Measurements from ENCODE around the gene FLNB. TPM values are rescaled to one million over a fixed set of nuclear protein-coding genes. Genes with fewer than 3 reads are reported as not detected.

Gene FLNB
- total RNA-seq, 1 experiment from 2014 or later: 580 TPM

DNA sequence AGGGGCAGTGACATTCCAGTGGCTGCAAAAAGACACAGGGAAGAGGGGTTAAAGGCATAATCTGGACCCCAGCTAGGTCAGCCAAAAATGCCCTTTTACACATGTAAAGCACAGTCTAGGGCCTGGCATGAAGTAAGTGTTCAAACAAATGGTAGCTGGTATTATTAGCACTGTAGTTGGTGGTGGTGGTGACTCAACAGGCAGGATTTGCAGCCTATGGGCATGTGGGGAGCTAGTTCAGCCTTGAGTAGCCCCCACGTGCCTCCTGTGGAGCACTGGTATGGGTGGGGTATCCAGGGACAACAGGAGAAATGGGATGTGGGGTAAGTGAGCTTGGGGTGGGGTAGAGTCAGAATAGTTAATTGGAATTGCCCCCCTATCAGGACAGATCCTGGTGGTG lies 175.0 kb downstream of the FLNB start:
- no peak overlapping the region for H3K27ac Mint-ChIP-seq (ENCODE audit: low read depth, unreplicated experiment)
- TF ChIP-seq, protein P1, sequence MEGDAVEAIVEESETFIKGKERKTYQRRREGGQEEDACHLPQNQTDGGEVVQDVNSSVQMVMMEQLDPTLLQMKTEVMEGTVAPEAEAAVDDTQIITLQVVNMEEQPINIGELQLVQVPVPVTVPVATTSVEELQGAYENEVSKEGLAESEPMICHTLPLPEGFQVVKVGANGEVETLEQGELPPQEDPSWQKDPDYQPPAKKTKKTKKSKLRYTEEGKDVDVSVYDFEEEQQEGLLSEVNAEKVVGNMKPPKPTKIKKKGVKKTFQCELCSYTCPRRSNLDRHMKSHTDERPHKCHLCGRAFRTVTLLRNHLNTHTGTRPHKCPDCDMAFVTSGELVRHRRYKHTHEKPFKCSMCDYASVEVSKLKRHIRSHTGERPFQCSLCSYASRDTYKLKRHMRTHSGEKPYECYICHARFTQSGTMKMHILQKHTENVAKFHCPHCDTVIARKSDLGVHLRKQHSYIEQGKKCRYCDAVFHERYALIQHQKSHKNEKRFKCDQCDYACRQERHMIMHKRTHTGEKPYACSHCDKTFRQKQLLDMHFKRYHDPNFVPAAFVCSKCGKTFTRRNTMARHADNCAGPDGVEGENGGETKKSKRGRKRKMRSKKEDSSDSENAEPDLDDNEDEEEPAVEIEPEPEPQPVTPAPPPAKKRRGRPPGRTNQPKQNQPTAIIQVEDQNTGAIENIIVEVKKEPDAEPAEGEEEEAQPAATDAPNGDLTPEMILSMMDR (IDR thresholded peaks at IDR 0.05; ENCODE audit: unreplicated experiment): no peak
- ChIA-PET POLR2A (interaction anchor here (0.6 to 1.6 kb wide), 5 partner anchors 24 to 817 kb away, joined by 3 to 8 read pairs (median 4); partner anchors contain the start of genes HTD2 and RPP14), CTCF (interaction anchor here (1.1 to 10.3 kb wide), 4 partner anchors 8 to 124 kb away, joined by 3 to 254 read pairs (median 10); partner anchors contain the start of genes HTD2 and RPP14)
- peaks cover 14% of the 10 kb centered on the region for H3K4me1 Mint-ChIP-seq (ENCODE audit: insufficient read depth, unreplicated experiment)
- no peak for DNase-seq (ENCODE audit: unreplicated experiment)
- BruUV-seq (replicated peaks): no TSS peak
- no peaks in the 10 kb centered on the region for H3K9me3 Mint-ChIP-seq (ENCODE audit: unreplicated experiment)
- intact Hi-C loops (cut with micrococcal nuclease): no loop called here
- H3K27me3 Mint-ChIP-seq (ENCODE audit: insufficient read depth, unreplicated experiment): no peaks in the 10 kb centered on the region
- no peaks in the 10 kb centered on the region for H3K36me3 Mint-ChIP-seq (ENCODE audit: insufficient read depth, unreplicated experiment)
- no peak overlapping the region for H3K4me3 Mint-ChIP-seq (ENCODE audit: unreplicated experiment)

- BruUV-seq (replicated peaks): no TSS peak
- peaks cover 15% of the 10 kb centered on the region for H3K4me1 Mint-ChIP-seq (ENCODE audit: insufficient read depth, unreplicated experiment)
- no peak for DNase-seq (ENCODE audit: unreplicated experiment)
- no peaks in the 10 kb centered on the region for H3K9me3 Mint-ChIP-seq (ENCODE audit: unreplicated experiment)
- no peak overlapping the region for H3K4me3 Mint-ChIP-seq (ENCODE audit: unreplicated experiment)
- POLR2A ChIA-PET: interaction anchor here (0.6 to 1.6 kb wide), 3 partner anchors 23 to 124 kb away, joined by 3 to 8 read pairs (median 3); partner anchors contain the start of genes HTD2 and RPP14
- CTCF ChIA-PET: interaction anchor here (0.6 to 10.3 kb wide), 7 partner anchors 8 to 766 kb away, joined by 3 to 254 read pairs (median 6); partner anchors contain the start of genes HTD2 and RPP14
- H3K36me3 Mint-ChIP-seq (ENCODE audit: insufficient read depth, unreplicated experiment): no peaks in the 10 kb centered on the region
- TF ChIP-seq, protein P1 (IDR thresholded peaks at IDR 0.05; ENCODE audit: unreplicated experiment): no peak
- H3K27ac Mint-ChIP-seq (ENCODE audit: low read depth, unreplicated experiment): no peak overlapping the region
- intact Hi-C loops (cut with micrococcal nuclease): no loop called here
- H3K27me3 Mint-ChIP-seq (ENCODE audit: insufficient read depth, unreplicated experiment): no peaks in the 10 kb centered on the region
These were observed 175.7 kb downstream of the FLNB start for GRCh38 chr3:58183891-58184290.

GRCh38 chr3:58184309-58184981 lies 176.2 kb downstream of the FLNB start:
- POLR2A ChIA-PET: interaction anchor here (0.7 to 1.6 kb wide), 2 partner anchors 67 to 122 kb away, joined by 3 to 8 read pairs; partner anchors contain the start of genes HTD2 and RPP14
- peaks cover 15% of the 10 kb centered on the region for H3K4me1 Mint-ChIP-seq (ENCODE audit: insufficient read depth, unreplicated experiment)

DNA sequence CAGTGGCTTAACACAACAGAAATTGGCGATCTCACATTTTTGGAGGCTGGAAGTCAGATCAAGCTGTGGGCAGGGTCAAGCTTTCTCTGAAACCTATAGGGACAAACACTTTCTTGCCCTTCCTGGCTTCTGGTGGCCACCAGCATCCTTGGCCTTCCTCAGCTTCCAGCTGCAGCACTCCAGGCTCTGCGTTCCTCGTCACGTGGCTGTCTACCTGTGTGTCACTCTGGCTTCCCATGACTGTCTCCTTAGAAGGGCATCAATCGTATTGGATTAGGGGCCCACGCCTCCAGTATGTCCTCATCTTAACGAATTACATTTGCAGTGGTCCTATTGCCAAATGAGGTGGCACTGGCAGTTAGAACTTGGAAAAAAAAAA lies 176.7 kb downstream of the FLNB start:
- TF ChIP-seq, protein P1 (IDR thresholded peaks at IDR 0.05; ENCODE audit: unreplicated experiment): no peak
- intact Hi-C loops (cut with micrococcal nuclease): loop anchor here (5.0 kb wide), 1 partner anchor 227 kb away; no protein-coding TSS in a partner anchor
- H3K36me3 Mint-ChIP-seq (ENCODE audit: insufficient read depth, unreplicated experiment): no peaks in the 10 kb centered on the region
- peaks cover 15% of the 10 kb centered on the region for H3K4me1 Mint-ChIP-seq (ENCODE audit: insufficient read depth, unreplicated experiment)
- no peak for DNase-seq (ENCODE audit: unreplicated experiment)
- POLR2A ChIA-PET: interaction anchor here (0.7 to 4.4 kb wide), 2 partner anchors 67 to 116 kb away, joined by 3 to 71 read pairs; no protein-coding TSS in a partner anchor
- CTCF ChIA-PET: interaction anchor here (0.7 to 10.3 kb wide), 5 partner anchors 28 to 121 kb away, joined by 3 to 254 read pairs (median 4); partner anchors contain the start of genes HTD2 and RPP14
- no peak overlapping the region for H3K4me3 Mint-ChIP-seq (ENCODE audit: unreplicated experiment)
- no peaks in the 10 kb centered on the region for H3K27me3 Mint-ChIP-seq (ENCODE audit: insufficient read depth, unreplicated experiment)
- H3K27ac Mint-ChIP-seq (ENCODE audit: low read depth, unreplicated experiment): no peak overlapping the region
- no TSS peak for BruUV-seq (replicated peaks)
- no peaks in the 10 kb centered on the region for H3K9me3 Mint-ChIP-seq (ENCODE audit: unreplicated experiment)

More at GRCh38 chr3:58184309-58184981, 176.2 kb downstream of the FLNB start:
- H3K27me3 Mint-ChIP-seq (ENCODE audit: insufficient read depth, unreplicated experiment): no peaks in the 10 kb centered on the region
- H3K9me3 Mint-ChIP-seq (ENCODE audit: unreplicated experiment): no peaks in the 10 kb centered on the region
- DNase-seq (ENCODE audit: unreplicated experiment): no peak
- H3K4me3 Mint-ChIP-seq (ENCODE audit: unreplicated experiment): no peak overlapping the region
- no peak overlapping the region for H3K27ac Mint-ChIP-seq (ENCODE audit: low read depth, unreplicated experiment)
- intact Hi-C loops (cut with micrococcal nuclease): no loop called here
- no TSS peak for BruUV-seq (replicated peaks)
- TF ChIP-seq, protein P1 (IDR thresholded peaks at IDR 0.05; ENCODE audit: unreplicated experiment): no peak
- CTCF ChIA-PET: interaction anchor here (0.6 to 10.3 kb wide), 6 partner anchors 29 to 766 kb away, joined by 3 to 254 read pairs (median 5); partner anchors contain the start of genes HTD2 and RPP14
- no peaks in the 10 kb centered on the region for H3K36me3 Mint-ChIP-seq (ENCODE audit: insufficient read depth, unreplicated experiment)
